NCI-H2081 (cell line): ENCODE data around the gene HSF4.
"Not testable (repeated sequence)": the region's sequence is repeated elsewhere in the genome, so short reads cannot be mapped to it uniquely, and the experiment has no call there.

Experiments used
- DNase-seq, 2 experiments: peaks; one replicate each; lab custom pipeline; 2025; lab: John Stamatoyannopoulos, UW

The HSF4 gene

DNA sequence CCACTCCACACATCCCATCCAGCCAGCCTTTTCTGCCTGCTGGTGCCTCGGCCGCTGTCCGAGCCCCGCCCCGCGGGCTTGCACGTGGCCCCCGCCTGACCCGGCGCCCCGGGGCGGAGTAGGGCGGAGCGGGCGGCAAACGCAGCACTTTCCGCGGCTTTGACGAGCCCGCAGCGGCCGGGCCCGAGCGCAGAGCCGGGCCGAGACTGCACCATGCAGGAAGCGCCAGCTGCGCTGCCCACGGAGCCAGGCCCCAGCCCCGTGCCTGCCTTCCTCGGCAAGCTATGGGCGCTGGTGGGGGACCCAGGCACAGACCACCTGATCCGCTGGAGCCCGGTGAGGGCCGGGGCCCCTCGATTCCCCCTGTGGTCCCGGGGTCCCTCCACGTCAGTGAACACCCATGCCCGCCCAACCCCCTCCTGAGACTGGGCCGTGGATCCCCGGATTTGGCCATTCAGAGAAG lies at the start of gene HSF4:
Gene HSF4 (plus strand): TSS at position 147 of the 463 bp plus-strand sequence. CDS start 67 bp downstream, at position 214.
- peak; percentile 19 to 25 for DNase-seq

DNA sequence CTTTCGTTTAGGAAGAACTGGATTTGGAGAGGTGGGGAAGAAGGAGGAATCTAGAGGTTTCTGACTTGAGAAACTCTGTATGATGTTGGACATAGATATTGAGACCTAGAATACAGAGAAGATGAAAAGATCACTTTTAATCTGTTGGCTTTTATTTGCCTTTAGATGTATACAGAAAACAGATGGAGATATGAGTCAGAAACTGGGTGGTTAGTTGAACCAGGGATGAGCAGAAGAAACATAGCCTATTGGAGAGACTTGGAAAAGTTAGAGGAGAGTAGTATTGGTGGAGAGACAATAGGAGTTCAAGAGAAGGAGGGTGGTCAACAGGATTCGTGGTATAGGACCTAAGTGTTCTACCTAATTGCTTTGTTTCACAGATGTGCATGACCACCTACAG lies 49.8 kb upstream of the HSF4 start:
- DNase-seq, result no peak

- no peak for DNase-seq
Measured at GRCh38 chr16:67115639-67116038, 48.9 kb upstream of the HSF4 start.

- no peak for DNase-seq
Measured at GRCh38 chr16:67116388-67117311, 47.9 kb upstream of the HSF4 start.

DNA sequence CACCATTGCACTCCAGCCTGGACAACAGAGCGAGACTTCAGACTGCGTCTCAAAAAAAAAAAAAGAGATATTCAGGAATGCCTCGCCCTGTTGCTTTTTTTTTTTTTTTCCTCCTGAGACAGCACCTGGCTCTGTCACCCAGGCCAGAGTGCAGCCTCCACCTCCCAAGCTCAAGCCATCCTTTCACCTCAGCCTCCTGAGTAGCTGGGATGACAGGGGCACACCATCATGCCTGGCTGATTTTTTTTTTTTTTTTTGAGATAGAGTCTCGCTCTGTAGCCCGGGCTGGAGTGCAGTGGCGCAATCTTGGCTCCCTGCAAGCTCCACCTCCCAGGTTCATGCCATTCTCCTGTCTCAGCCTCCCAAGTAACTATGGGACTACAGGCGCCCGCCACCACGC lies 46.8 kb upstream of the HSF4 start:
- DNase-seq, result no peak

DNA sequence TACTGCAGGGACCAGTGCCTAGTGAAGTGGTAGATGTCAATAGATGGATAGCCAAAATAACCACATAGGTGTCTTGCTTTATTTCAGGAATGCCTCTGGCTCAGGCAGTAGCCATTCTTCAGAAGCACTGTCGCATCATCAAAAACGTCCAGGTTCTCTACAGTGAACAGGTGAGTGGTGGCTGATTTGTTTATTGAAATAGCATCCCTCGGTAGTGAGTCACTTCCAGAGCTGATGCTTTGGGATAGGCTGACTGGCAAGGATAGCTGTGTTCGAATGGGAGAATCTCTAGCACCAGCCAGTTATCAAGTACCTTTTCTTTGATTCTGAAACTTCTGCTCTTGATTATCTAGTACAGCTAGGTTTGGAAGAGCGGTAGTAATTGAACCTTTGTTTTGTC lies 44.5 kb upstream of the HSF4 start:
- no peak for DNase-seq

DNA sequence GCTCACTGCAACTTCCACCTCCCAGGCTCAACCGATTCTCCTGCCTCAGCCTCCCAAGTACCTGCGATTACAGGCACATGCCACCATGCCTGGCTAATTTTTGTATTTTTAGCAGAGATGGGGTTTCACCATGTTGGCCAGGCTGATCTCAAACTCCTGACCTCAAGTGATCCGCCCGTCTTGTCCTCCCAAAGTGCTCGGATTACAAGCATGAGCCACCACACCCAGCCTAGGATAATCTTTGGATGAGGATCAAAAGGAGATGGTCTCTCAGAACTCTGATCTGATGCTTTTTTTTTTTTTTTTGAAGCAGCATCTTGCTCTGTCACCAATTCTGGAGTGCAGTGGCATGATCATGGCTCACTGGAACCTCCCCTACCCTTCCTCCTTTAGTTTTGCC lies 41.7 kb upstream of the HSF4 start:
- not testable (repeated sequence) for DNase-seq

DNA sequence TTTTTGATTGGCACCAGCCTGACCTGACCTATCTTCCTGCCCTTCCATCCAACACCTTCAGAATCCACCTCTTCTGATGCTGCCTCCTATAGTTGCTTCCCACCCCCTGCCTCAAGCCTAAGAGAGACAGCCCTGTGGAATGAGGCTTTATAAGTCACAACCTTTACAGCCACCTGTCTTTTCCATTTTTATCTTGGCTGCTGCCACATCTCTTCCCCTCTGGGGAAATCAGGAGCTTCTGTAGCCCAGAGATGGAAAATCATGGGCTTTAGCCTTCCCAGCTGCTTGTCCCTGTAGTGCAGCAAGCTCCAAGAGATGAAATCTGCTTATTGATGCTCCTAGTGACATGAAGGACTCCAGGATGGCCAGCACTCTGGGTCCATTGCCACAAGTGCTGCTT lies 36.1 kb upstream of the HSF4 start:
- no peak for DNase-seq

DNA sequence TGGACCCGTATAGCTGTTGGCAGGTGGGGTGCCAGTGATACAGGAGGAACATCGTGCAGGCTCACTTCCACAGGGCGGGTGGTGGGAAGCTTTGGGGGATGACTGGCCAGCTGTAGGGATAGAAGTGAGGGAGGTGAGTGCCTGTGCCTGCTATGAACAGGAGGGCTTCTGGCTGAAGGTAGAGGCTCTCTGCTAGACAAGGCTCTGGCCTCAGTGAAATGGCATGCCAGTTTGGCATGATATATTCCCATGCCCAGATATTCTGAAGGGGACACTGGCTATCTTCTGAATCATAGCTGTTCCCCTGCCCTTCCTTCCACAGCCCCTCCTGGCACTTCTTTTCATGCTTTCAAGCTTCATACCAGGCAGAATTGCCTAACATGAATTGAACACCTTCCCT lies 35.7 kb upstream of the HSF4 start:
- no peak for DNase-seq

- no peak for DNase-seq
Measured at GRCh38 chr16:67129422-67129821, 35.1 kb upstream of the HSF4 start.

DNA sequence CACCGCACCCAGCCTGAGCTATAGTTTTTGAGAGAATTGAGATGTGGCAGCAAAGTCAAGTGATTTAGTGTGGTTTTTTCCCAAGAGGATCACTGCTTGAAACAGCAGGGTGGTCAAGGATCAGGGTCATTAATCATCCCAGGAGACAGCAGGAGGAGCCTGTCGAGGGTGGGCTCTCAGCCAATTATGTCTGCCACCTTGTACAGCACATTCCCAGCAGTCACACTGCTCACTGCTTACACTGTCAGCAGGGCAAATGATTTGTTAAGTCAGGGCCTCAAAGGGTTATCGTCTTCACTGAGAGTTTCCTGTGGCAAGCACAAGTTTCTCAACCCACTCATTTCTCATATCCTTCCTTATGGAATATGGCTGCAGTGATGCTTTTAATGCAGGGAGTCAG lies 26.9 kb upstream of the HSF4 start:
- no peak for DNase-seq

- DNase-seq, result no peak
Measured at GRCh38 chr16:67141391-67141790, 23.2 kb upstream of the HSF4 start.

DNA sequence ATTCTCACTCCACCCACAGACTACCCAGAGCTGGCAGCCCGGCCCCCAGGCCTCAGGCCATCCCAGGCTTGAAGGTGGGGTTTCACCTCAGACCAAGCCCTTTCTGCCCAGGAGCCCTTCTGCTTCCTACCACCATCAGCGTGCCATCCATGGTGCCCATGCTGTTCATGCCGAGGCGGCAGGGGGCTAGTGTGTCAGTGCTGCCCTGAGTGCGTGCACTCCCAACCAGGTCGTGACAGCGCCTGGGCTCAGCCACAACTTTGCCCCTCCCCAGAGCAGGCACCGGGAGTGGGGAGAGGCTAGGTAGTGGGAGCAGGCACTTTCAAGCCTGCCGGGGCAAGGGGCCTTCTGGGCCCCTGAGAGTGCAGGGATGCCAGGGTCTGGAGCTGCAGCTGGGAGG lies 22.2 kb upstream of the HSF4 start:
- no peak for DNase-seq

GRCh38 chr16:67144943-67145342 lies 19.6 kb upstream of the HSF4 start:
- DNase-seq, result no peak

GRCh38 chr16:67145746-67146145 lies 18.8 kb upstream of the HSF4 start:
- no peak for DNase-seq

- no peak for DNase-seq
Measured at GRCh38 chr16:67146523-67147357, 17.8 kb upstream of the HSF4 start.

DNA sequence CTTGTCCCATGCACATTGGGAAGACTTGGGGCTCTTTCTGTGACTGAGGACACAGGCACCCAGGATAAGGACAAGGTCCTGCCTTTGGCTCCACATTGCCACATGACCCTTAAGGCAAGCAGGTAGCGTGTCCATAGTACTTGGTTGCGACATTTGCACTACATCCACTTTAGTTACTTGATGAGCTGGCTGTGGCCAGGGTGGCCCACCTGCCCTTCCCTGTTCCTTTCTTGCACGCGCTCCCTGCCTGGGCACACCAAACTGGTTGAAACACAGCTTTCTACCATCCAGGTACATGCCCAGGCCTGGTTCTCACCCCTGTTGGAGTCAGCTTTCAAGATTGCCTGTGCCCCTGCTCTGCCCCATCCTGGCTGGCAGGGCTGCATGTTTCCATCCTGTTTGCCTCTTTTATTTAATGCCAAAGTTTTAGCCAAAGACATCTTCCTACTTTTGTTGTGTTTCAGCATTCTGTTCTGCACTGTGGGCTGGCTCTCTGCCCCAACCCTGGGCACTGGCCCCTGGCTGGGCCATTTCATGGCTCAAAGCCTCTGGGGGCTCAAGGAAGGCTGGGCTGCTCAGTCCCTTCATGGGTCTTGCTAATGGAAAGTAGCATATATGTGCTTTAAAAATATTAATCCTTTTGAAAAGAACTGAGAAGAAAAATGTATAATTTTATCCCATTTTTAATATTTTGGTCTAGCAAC lies 17.0 kb upstream of the HSF4 start:
- no peak for DNase-seq

DNA sequence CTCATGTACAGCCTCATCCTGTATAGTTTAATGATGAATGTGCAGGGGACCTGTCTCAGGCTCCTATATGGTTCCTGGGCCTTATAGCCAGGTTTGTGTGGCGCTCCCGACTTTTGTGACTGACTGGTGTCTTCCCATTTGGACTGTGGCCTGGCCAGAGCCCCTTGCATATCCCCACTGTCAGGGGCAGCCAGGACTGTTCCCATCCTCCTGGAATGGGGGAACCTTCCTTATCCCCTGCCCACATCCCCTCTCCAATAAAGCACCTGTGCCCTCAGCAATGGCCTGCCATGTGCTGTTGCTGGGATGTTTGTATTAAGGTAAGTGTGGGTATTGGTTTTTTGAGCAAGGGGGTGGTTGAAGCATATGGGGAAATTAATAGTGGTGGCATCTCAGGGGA lies 16.3 kb upstream of the HSF4 start:
- DNase-seq, result no peak

GRCh38 chr16:67148656-67149275 lies 15.8 kb upstream of the HSF4 start:
- no peak for DNase-seq

DNA sequence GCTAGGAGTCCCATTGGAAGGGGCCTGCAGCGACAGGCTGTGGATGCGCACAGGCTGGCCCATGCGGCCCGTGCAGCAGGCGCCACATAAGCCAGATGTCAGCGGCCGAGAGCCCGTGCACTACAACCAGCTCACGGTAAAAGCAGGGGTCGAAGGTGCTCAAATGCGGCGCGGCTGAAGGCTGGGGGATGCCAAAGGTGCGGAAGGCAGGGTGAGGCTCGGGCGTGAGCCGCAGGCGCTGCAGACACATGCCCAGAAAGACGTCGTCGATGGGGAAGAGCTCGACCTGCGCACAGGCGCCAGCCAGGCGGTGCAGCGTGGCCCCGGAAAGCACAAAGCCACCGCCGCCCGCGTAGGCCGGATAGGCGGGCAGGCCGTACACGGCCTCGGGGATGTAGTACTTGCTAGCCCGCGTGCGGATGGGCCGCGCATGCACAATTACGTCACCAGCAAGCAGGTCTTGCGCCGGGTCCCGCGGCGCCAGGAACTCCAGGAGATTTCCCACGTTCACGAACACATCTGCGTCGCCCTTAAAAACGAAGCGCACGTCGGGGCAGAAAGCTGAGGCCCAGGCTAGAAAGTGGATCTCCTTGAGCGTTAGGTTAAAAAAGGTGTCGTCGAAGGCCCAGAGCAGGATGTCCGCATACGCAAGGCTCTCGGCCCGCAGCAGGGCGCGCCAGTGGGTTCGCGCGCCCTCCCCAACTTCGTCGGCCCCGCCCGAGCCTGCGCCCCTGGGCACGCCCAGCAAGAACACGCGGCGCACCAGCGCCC lies 15.1 kb upstream of the HSF4 start:
- no peak for DNase-seq
